IMR-90 (cell line): ENCODE measurements around the gene SEC11A. TPM values are rescaled to one million over a fixed set of nuclear protein-coding genes. Genes with fewer than 3 reads are reported as not detected.

Experiments used
- ATAC-seq: fragments of 200-7000 bp; cut with Tn5 transposase; 2 replicates; pipeline ENCODE4 v1.9.1; 2020; ENCODE audit warnings: low read depth, mild to moderate bottlenecking, moderate library complexity
- BruUV-seq: library from RNA; stranded (reverse); fragments of 400-500 nt; replicated peaks from 2 replicates; lab custom pipeline; 2021; lab: Mats Ljungman, UMichigan
- CTCF ChIA-PET: fragments of 300-600 bp; formaldehyde crosslinking; extraction: SDS; loops from one replicate; lab custom pipeline; 2021; ENCODE audit warnings: antibody characterized with exemption; lab: Yijun Ruan, JAX
- POLR2A ChIA-PET: fragments of 300-600 bp; sonication (Branson Sonifier 250); formaldehyde crosslinking; loops from one replicate; lab custom pipeline; 2022; ENCODE audit warnings: antibody characterized with exemption; ENCODE audit not compliant: unreplicated experiment; lab: Charles Lee
- DNase-seq: peaks from one replicate; pipeline ENCODE4 v3.0.0; 2013
- H2AFZ ChIP-seq: replicated peaks from 2 replicates; pipeline ENCODE3; 2013; ENCODE audit warnings: low read length, mild to moderate bottlenecking; ENCODE audit not compliant: poor library complexity
- H2AK5ac ChIP-seq: 2 replicates; pipeline ENCODE4 v1.6.1; 2013; ENCODE audit warnings: low read depth, low read length, inconsistent platforms
- H2AK9ac ChIP-seq: replicated peaks from 2 replicates; pipeline ENCODE3; 2013; ENCODE audit warnings: mild to moderate bottlenecking, low read depth, low read length, moderate library complexity; ENCODE audit not compliant: poor library complexity
- H2BK120ac ChIP-seq: 2 replicates; pipeline ENCODE4 v1.6.1; 2013; ENCODE audit warnings: low read depth, low read length, inconsistent platforms
- H2BK15ac ChIP-seq: 3 replicates; pipeline ENCODE4 v1.6.1; 2013; ENCODE audit warnings: low read depth, low read length, inconsistent platforms
- H2BK20ac ChIP-seq: 2 replicates; pipeline ENCODE4 v1.6.1; 2013; ENCODE audit warnings: low read depth, mild to moderate bottlenecking, inconsistent platforms, low read length, moderate library complexity
- H2BK5ac ChIP-seq: 2 replicates; pipeline ENCODE4 v1.6.1; 2013; ENCODE audit warnings: mild to moderate bottlenecking, low read depth, low read length, inconsistent platforms; ENCODE audit not compliant: poor library complexity, severe bottlenecking
- H3K14ac ChIP-seq: replicated peaks from 2 replicates; pipeline ENCODE4 v1.6.1; 2013; ENCODE audit warnings: low read depth, low read length, inconsistent platforms
- H3K18ac ChIP-seq: 2 replicates; pipeline ENCODE4 v1.6.1; 2013; ENCODE audit warnings: low read depth, low read length, control low read depth
- H3K23ac ChIP-seq: 2 replicates; pipeline ENCODE4 v1.6.1; 2013; ENCODE audit warnings: low read depth, low read length, inconsistent platforms
- H3K27ac ChIP-seq: 2 replicates; pipeline ENCODE4 v1.5.1; 2013; ENCODE audit warnings: mild to moderate bottlenecking, control low read depth, low read length; ENCODE audit not compliant: insufficient read depth
- H3K27me3 ChIP-seq: 2 replicates; pipeline ENCODE4 v1.6.1; 2013; ENCODE audit warnings: low read length; ENCODE audit not compliant: control insufficient read depth, insufficient read depth
- H3K36me3 ChIP-seq: 2 replicates; pipeline ENCODE4 v1.6.1; 2013; ENCODE audit warnings: low read length, mixed read lengths; ENCODE audit not compliant: control insufficient read depth, insufficient read depth
- H3K4ac ChIP-seq: 2 replicates; pipeline ENCODE4 v1.6.1; 2013; ENCODE audit warnings: low read depth, low read length, inconsistent platforms
- H3K4me1 ChIP-seq: 2 replicates; pipeline ENCODE4 v1.6.1; 2013; ENCODE audit warnings: low read length, mixed read lengths; ENCODE audit not compliant: control insufficient read depth, insufficient read depth
- H3K4me2 ChIP-seq: 2 replicates; pipeline ENCODE4 v1.6.1; 2013; ENCODE audit warnings: low read depth, mild to moderate bottlenecking, control low read depth, low read length, moderate library complexity
- H3K4me3 ChIP-seq: 2 replicates; pipeline ENCODE4 v1.5.1; 2013; ENCODE audit warnings: low read depth, mild to moderate bottlenecking, control low read depth, low read length, moderate library complexity; ENCODE audit not compliant: insufficient read depth
- H3K56ac ChIP-seq: 2 replicates; pipeline ENCODE4 v1.6.1; 2013; ENCODE audit warnings: low read length, inconsistent platforms; ENCODE audit not compliant: insufficient read depth; ENCODE audit errors: extremely low read depth
- H3K79me1 ChIP-seq, 2 experiments: 2 replicates each; pipeline ENCODE4 v1.6.1; 2013; ENCODE audit warnings: low read length in 2 of 2, inconsistent platforms in 1 of 2, low read depth in 1 of 2
- H3K9ac ChIP-seq: 2 replicates; pipeline ENCODE4 v1.6.1; 2013; ENCODE audit warnings: low read depth, low read length, control low read depth
- H3K9me1 ChIP-seq: 2 replicates; pipeline ENCODE4 v1.6.1; 2013; ENCODE audit warnings: low read length, inconsistent platforms; ENCODE audit not compliant: insufficient read depth
- H3K9me3 ChIP-seq: 2 replicates; pipeline ENCODE4 v1.6.1; 2013; ENCODE audit warnings: low read length; ENCODE audit not compliant: control insufficient read depth, insufficient read depth
- H4K20me1 ChIP-seq: 2 replicates; pipeline ENCODE4 v1.6.1; 2013; ENCODE audit warnings: low read length, inconsistent platforms; ENCODE audit not compliant: insufficient read depth
- H4K5ac ChIP-seq: 2 replicates; pipeline ENCODE4 v1.6.1; 2013; ENCODE audit warnings: mild to moderate bottlenecking, low read depth, low read length, control low read depth
- H4K8ac ChIP-seq, 2 experiments: 2 replicates each; pipeline ENCODE4 v1.6.1; 2013; ENCODE audit warnings: low read depth in 2 of 2, low read length in 2 of 2, control low read depth in 1 of 2, inconsistent platforms in 1 of 2
- H4K91ac ChIP-seq: 2 replicates; pipeline ENCODE4 v1.6.1; 2013; ENCODE audit warnings: low read depth, low read length, inconsistent platforms; ENCODE audit not compliant: insufficient read depth
- BHLHE40 ChIP-seq: fragments of 150-350 bp; IDR thresholded peaks from 2 replicates; pipeline ENCODE4 v1.6.1; 2016; ENCODE audit warnings: mild to moderate bottlenecking, low read depth, low read length
- MAFK ChIP-seq: IDR thresholded peaks from 2 replicates; pipeline ENCODE4 v1.6.1; 2012; ENCODE audit warnings: low read depth, low read length, improper control_type of control experiment
- MAZ ChIP-seq: IDR thresholded peaks from 2 replicates; pipeline ENCODE4 v1.6.1; 2012; ENCODE audit warnings: low read depth, mild to moderate bottlenecking, low read length, improper control_type of control experiment, moderate library complexity, borderline replicate concordance
- MXI1 ChIP-seq: IDR thresholded peaks from 2 replicates; pipeline ENCODE4 v1.6.1; 2012; ENCODE audit warnings: low read depth, mild to moderate bottlenecking, low read length, moderate library complexity, borderline replicate concordance
- NFE2L2 ChIP-seq: fragments of 150-350 bp; IDR thresholded peaks from 2 replicates; pipeline ENCODE4 v1.6.1; 2016; ENCODE audit warnings: low read depth, mild to moderate bottlenecking, low read length
- POLR2A ChIP-seq: IDR thresholded peaks from 2 replicates; pipeline ENCODE4 v1.6.1; 2012; ENCODE audit warnings: mild to moderate bottlenecking, low read depth, low read length
- RAD21 ChIP-seq: IDR thresholded peaks from 2 replicates; pipeline ENCODE4 v1.6.1; 2012; ENCODE audit warnings: low read length, improper control_type of control experiment
- RCOR1 ChIP-seq: IDR thresholded peaks from 2 replicates; pipeline ENCODE4 v1.6.1; 2012; ENCODE audit warnings: mild to moderate bottlenecking, low read length, improper control_type of control experiment; ENCODE audit not compliant: insufficient replicate concordance
- USF2 ChIP-seq: fragments of 150-350 bp; IDR thresholded peaks from 2 replicates; pipeline ENCODE4 v1.6.1; 2017; ENCODE audit warnings: mild to moderate bottlenecking, antibody characterized with exemption, low read length, low read depth
- WGBS, 2 experiments: methylation state at CpG; one replicate each; pipeline versions ENCODE4 v1.1.5 to v1.1.7; 2013; ENCODE audit warnings: missing lambda C conversion rate in 2 of 2; ENCODE audit not compliant: insufficient read length in 1 of 2; ENCODE audit errors: extremely low coverage in 2 of 2; 5-methylcytosine and 5-hydroxymethylcytosine counted together
- dilution Hi-C: fragments of 300-500 bp; cut with HindIII; formaldehyde crosslinking; loops from one replicate; pipeline ENCODE4 v1.14.3; 2018; ENCODE audit warnings: low sequenced_read_pairs; ENCODE audit not compliant: unreplicated experiment
- in situ Hi-C: fragments of 300-500 bp; cut with MboI; formaldehyde crosslinking; loops from 3 replicates; pipeline ENCODE4 v1.14.3; 2019; ENCODE audit warnings: low sequenced_read_pairs, inconsistent platforms, mixed read lengths
- intact Hi-C: fragments of 100-400 bp; cut with micrococcal nuclease; formaldehyde crosslinking; loops from 2 replicates; pipeline ENCODE4 v1.10.0; 2022
- polyA plus RNA-seq, 3 experiments: library from polyadenylated mRNA; depleted of rRNA; stranded (reverse); fragments of >200 nt; gene quantifications; 2 replicates each; pipeline ENCODE4 v1.2.3, GENCODE V29; 2012; ENCODE audit warnings: low replicate concordance in 1 of 3
- total RNA-seq: library from RNA; depleted of rRNA; stranded (reverse); fragments of >200 nt; gene quantifications from 2 replicates; pipeline ENCODE4 v1.2.3, GENCODE V29; 2012

SEC11A gene
- total and polyA plus RNA-seq, 2 of the 4 experiments (the other 2 are of a cell fraction) = 62.4 to 108 TPM

- Histone ChIP-seq H3K4me1 (peaks cover 7% of the 10 kb centered on the region), H2BK15ac (no peak overlapping the region), H2AK9ac (no peak overlapping the region), H3K14ac (no peak overlapping the region), H3K9me3 (no peaks in the 10 kb centered on the region), H4K91ac (no peak overlapping the region), H2BK120ac (no peak overlapping the region), H3K9ac (no peak overlapping the region), H4K5ac (no peak overlapping the region), H3K23ac (no peak overlapping the region), H3K27ac (no peak overlapping the region), H3K4me3 (no peak overlapping the region), H3K27me3 (no peaks in the 10 kb centered on the region), H3K18ac (no peak overlapping the region), H2BK5ac (no peak overlapping the region), H3K56ac (no peak overlapping the region), H2BK20ac (no peak overlapping the region), H3K36me3 (peaks cover 20% of the 10 kb centered on the region), H4K8ac (no peak overlapping the region), H2AK5ac (no peak overlapping the region), H3K4ac (no peak overlapping the region), H4K20me1 (peaks cover 63% of the 10 kb centered on the region), H3K79me1 (peaks cover 46 to 75% of the 10 kb centered on the region in 2 experiments), H3K4me2 (no peak overlapping the region), H3K9me1 (peaks cover 22% of the 10 kb centered on the region), H2AFZ (no peak overlapping the region)
- ATAC-seq (no peak; the same call in 1 of the 2 replicates), DNase-seq (no peak)
- BruUV-seq = no TSS peak
- in situ Hi-C loops (no loop called here), dilution Hi-C loops (no loop called here), intact Hi-C loops (no loop called here)
- POLR2A ChIA-PET = no interaction called here
- no peak for TF ChIP-seq MAFK
- no peak for TF ChIP-seq MAZ
- TF ChIP-seq RAD21 = no peak
- TF ChIP-seq BHLHE40 = no peak
- no peak for TF ChIP-seq MXI1
- no peak for TF ChIP-seq POLR2A
- TF ChIP-seq RCOR1 = no peak
- TF ChIP-seq NFE2L2 = no peak
- no peak for TF ChIP-seq USF2
- CTCF ChIA-PET = no interaction called here
- whole genome bisulfite sequencing, 2 experiments = no CpG with 5 or more reads among the region's 1 CpG
Measured at GRCh38 chr15:84764989-84765388, 49.0 kb upstream of the SEC11A start.
